ENCODE data around the gene BCAS4.

- TF ChIP-seq GATA2 (IDR thresholded peaks at IDR 0.05; ENCODE audit: low read depth, low read length) = no peak
- no peak for TF ChIP-seq GATA3 (IDR thresholded peaks at IDR 0.05; ENCODE audit: low read depth, low read length)
These were observed 106.4 kb downstream of the BCAS4 start for GRCh38 chr20:50901301-50901700.
